HepG2 (cell line): ENCODE results near the gene ZNF280A. TPM values are rescaled to one million over a fixed set of nuclear protein-coding genes. Genes with fewer than 3 reads are reported as not detected.

ENCODE experiments used
- AFF4 ChIP-seq: sonication (generic); formaldehyde crosslinking; IDR thresholded peaks from 2 replicates; pipeline ENCODE4 v1.4.0; 2020; ENCODE audit warnings: missing genetic modification reagents
- AGO1 ChIP-seq: fragments of 200-400 bp; formaldehyde crosslinking; IDR thresholded peaks from 2 replicates; pipeline ENCODE4 v1.6.1; 2017; ENCODE audit warnings: mild to moderate bottlenecking, low read depth, low read length, moderate library complexity; ENCODE audit not compliant: poor library complexity, severe bottlenecking
- ARNT ChIP-seq: fragments of 450-650 bp; IDR thresholded peaks from 2 replicates; pipeline ENCODE4 v1.6.1; 2017
- BCL3 ChIP-seq: sonication (generic); formaldehyde crosslinking; IDR thresholded peaks from 2 replicates; pipeline ENCODE4 v1.5.1; 2020; ENCODE audit warnings: mild to moderate bottlenecking, missing genetic modification reagents, moderate library complexity
- CENPX ChIP-seq: sonication (generic); formaldehyde crosslinking; IDR thresholded peaks from 2 replicates; pipeline ENCODE4 v1.9.0; 2021; ENCODE audit warnings: mild to moderate bottlenecking, missing genetic modification reagents, moderate library complexity
- EZH2 ChIP-seq: conservative IDR thresholded peaks from 2 replicates; pipeline ENCODE4 v1.6.1; 2012; ENCODE audit warnings: mild to moderate bottlenecking, low read depth, low read length, moderate library complexity
- GTF2F1 ChIP-seq: fragments of 150-350 bp; IDR thresholded peaks from 2 replicates; pipeline ENCODE4 v1.6.1; 2014; ENCODE audit warnings: low read length
- PTBP1 ChIP-seq: fragments of 200-400 bp; formaldehyde crosslinking; IDR thresholded peaks from 2 replicates; pipeline ENCODE4 v1.6.1; 2018; ENCODE audit warnings: low read length, low read depth; ENCODE audit not compliant: poor library complexity, severe bottlenecking
- RAD21 ChIP-seq: fragments of 450-650 bp; formaldehyde crosslinking; IDR thresholded peaks from 2 replicates; pipeline ENCODE4 v1.5.0; 2020; ENCODE audit warnings: mild to moderate bottlenecking
- RNF2 ChIP-seq: fragments of 450-650 bp; conservative IDR thresholded peaks from 2 replicates; pipeline ENCODE4 v1.6.1; 2016; ENCODE audit warnings: low read depth
- SP1 ChIP-seq, 2 experiments: fragments of 450-650 bp in 1 of 2; sonication (generic) in 1 of 2; formaldehyde crosslinking in 1 of 2; IDR thresholded peaks; 2 replicates each; pipeline versions ENCODE4 v1.4.0 to v1.6.1; 2016 to 2020; ENCODE audit warnings: missing genetic modification reagents in 1 of 2
- ZEB1 ChIP-seq: IDR thresholded peaks from 2 replicates; pipeline ENCODE4 v1.6.1; 2012; ENCODE audit warnings: mild to moderate bottlenecking, low read depth, inconsistent platforms; ENCODE audit not compliant: insufficient replicate concordance
- ZFP91 ChIP-seq: sonication (generic); formaldehyde crosslinking; IDR thresholded peaks from 2 replicates; pipeline ENCODE4 v1.9.0; 2022; ENCODE audit warnings: missing genetic modification reagents, mild to moderate bottlenecking, borderline replicate concordance
- ZIK1 ChIP-seq: sonication (generic); formaldehyde crosslinking; IDR thresholded peaks from 2 replicates; pipeline ENCODE4 v1.5.0; 2020; ENCODE audit warnings: mild to moderate bottlenecking, low read depth, missing genetic modification reagents, borderline replicate concordance
- ZNF510 ChIP-seq: sonication (generic); formaldehyde crosslinking; IDR thresholded peaks from 2 replicates; pipeline ENCODE4 v1.4.0; 2020; ENCODE audit warnings: low read depth, mild to moderate bottlenecking, missing genetic modification reagents
- ZNF556 ChIP-seq: sonication (generic); formaldehyde crosslinking; IDR thresholded peaks from 2 replicates; pipeline ENCODE4 v1.4.0; 2020; ENCODE audit warnings: mild to moderate bottlenecking, missing genetic modification reagents, borderline replicate concordance
- ZNF589 ChIP-seq: sonication (generic); formaldehyde crosslinking; conservative IDR thresholded peaks from 2 replicates; pipeline ENCODE4 v1.8.0; 2022; ENCODE audit warnings: mild to moderate bottlenecking, moderate library complexity, missing genetic modification reagents
- ZNF766 ChIP-seq: sonication (generic); formaldehyde crosslinking; IDR thresholded peaks from 2 replicates; pipeline ENCODE4 v1.5.0; 2020; ENCODE audit warnings: missing genetic modification reagents, borderline replicate concordance
- ZNF768 ChIP-seq: sonication (generic); formaldehyde crosslinking; IDR thresholded peaks from 2 replicates; pipeline ENCODE4 v1.4.0; 2020; ENCODE audit warnings: missing genetic modification reagents
- polyA plus RNA-seq, 8 experiments: library from polyadenylated mRNA; depleted of rRNA in 3 of 8; stranded (reverse) in 7 of 8; unstranded in 1 of 8; fragments of >200 nt; fragmentation: Illumina TruSeq in 4 of 8; extraction: Trizol in 4 of 8; gene quantifications; 2 replicates each; pipeline versions ENCODE4 v1.2.1 to v1.2.3, GENCODE V29; 2011 to 2016; ENCODE audit warnings: low read depth in 4 of 8, missing spikeins in 1 of 8, mixed read lengths in 1 of 8; ENCODE audit not compliant: insufficient read depth in 1 of 8
- total RNA-seq, 5 experiments: library from RNA; depleted of rRNA; stranded (reverse); fragments of >200 nt; fragmentation: Illumina TruSeq; extraction: Trizol; gene quantifications; 2 replicates each; pipeline ENCODE4 v1.2.3, GENCODE V29; 2016; ENCODE audit warnings: low read depth in 1 of 5
- TF ChIP-seq, protein P1 (sequence below), 2 experiments: sonication (generic) in 1 of 2; formaldehyde crosslinking in 1 of 2; IDR thresholded peaks; 2 replicates each; pipeline versions ENCODE4 v1.4.0 to v1.6.1; 2018 to 2020; ENCODE audit warnings: missing genetic modification reagents in 2 of 2, borderline replicate concordance in 1 of 2, low read depth in 1 of 2, mild to moderate bottlenecking in 1 of 2, missing biosample characterization in 1 of 2
- TF ChIP-seq, protein P2 (sequence below): sonication (generic); formaldehyde crosslinking; IDR thresholded peaks from 2 replicates; pipeline ENCODE4 v1.8.1; 2023; ENCODE audit warnings: mild to moderate bottlenecking, missing genetic modification reagents, borderline replicate concordance

ZNF280A gene
- total and polyA plus RNA-seq, 2 of the 13 experiments (the other 11 are each of a cell fraction or from before 2014, with no cell fraction given): 1.4 to 2.9 TPM

DNA sequence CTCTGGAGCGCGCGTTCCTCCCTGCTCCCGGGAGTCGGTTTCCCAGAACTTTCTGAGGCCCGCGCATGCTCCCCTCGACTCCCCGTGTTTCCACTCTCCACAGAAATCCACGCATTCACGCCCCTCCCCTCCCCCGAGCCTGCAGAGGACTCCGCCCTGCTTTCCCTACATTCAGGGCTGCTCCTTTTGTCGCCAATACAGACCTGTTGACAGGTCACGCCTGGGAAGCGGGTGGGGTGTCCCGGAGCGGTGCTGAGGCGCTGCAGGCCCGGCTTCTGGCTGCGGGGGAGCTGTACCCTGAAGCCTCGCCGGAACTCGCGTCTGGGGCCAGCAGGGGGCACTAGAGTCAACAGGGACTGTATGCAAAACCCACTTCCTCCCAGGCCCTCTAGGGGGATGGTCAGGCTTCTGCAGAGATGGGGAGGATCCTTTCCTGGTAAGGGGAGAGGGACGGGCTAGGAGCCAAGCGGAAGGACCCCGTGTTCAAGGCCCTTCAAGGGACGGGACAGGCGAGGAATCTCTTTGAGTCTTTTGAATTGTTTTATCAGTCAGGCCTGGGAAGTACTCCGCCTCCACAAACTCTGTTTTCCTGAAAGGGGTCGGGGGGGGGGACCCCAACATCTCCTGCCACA lies 39.0 kb upstream of the ZNF280A start, which contains the start of gene PRAME (continued):
- TF ChIP-seq ZNF766 (CRISPR knock-in tag) (no peak), BCL3 (CRISPR knock-in tag) (no peak), AFF4 (CRISPR knock-in tag) (no peak), CENPX (no peak), GTF2F1 (no peak), EZH2 (no peak), ZNF510 (no peak), ZEB1 (no peak), ZNF589 (CRISPR knock-in tag) (no peak), ZNF556 (CRISPR knock-in tag) (no peak), RNF2 (no peak), ZIK1 (CRISPR knock-in tag) (no peak), SP1 (IDR thresholded peaks at IDR 0.05) (no peak), SP1 (CRISPR knock-in tag; IDR thresholded peaks at IDR 0.05) (no peak), PTBP1 (no peak), ZNF768 (CRISPR knock-in tag) (no peak), ARNT (no peak), RAD21 (CRISPR knock-in tag) (peak; percentile 65; the same call in 1 of the 2 replicates), ZFP91 (peak; percentile 37; the same call in 1 of the 2 replicates), AGO1 (no peak)
- TF ChIP-seq, protein P1, sequence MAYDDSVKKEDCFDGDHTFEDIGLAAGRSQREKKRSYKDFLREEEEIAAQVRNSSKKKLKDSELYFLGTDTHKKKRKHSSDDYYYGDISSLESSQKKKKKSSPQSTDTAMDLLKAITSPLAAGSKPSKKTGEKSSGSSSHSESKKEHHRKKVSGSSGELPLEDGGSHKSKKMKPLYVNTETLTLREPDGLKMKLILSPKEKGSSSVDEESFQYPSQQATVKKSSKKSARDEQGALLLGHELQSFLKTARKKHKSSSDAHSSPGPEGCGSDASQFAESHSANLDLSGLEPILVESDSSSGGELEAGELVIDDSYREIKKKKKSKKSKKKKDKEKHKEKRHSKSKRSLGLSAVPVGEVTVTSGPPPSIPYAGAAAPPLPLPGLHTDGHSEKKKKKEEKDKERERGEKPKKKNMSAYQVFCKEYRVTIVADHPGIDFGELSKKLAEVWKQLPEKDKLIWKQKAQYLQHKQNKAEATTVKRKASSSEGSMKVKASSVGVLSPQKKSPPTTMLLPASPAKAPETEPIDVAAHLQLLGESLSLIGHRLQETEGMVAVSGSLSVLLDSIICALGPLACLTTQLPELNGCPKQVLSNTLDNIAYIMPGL (CRISPR knock-in tag; IDR thresholded peaks at IDR 0.05; ENCODE audit: borderline replicate concordance in 1 of 2, low read depth in 1 of 2): peak; percentile 77 to 85
- TF ChIP-seq, protein P2, sequence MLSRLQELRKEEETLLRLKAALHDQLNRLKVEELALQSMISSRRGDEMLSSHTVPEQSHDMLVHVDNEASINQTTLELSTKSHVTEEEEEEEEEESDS (CRISPR knock-in tag): no peak
